Activated CD8-positive, alpha-beta memory T cell treated with anti-CD3 and anti-CD28 coated beads, Interleukin-2, amount 50 U/mL, for 1 hour (primary cell): ENCODE results near the gene FUOM.
"Not testable (repeated sequence)": the region's sequence is repeated elsewhere in the genome, so short reads cannot be mapped to it uniquely, and the experiment has no call there.

ENCODE experiments used
- DNase-seq: peaks from one replicate; pipeline ENCODE4 v3.0.0-alpha.2; 2020; ENCODE audit errors: extremely low read depth

Gene FUOM

GRCh38 chr10:133368153-133368552, 10.3 kb upstream of the FUOM start:
- no peak for DNase-seq

DNA sequence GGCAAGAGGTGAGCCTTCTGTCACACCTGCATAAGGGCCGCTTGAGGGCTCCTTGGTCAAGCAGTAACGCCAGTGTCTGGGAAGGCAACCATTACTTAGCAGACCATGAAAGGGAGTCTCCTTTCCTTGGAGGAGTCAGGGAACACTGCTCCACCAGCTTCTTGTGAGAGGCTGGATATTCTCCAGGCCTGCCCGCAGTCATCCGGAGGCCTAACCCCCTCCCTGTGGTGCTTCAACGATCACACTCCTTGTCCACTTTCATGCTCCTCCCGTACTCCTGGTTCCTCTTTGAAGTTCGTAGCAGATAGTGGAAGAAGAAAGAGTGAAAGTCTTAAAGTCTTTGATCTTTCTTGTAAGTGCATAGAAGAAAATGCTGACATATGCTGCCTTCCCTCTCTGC, 9.6 kb upstream of the FUOM start:
- not testable (repeated sequence) for DNase-seq

GRCh38 chr10:133366751-133367150, 8.9 kb upstream of the FUOM start:
- DNase-seq = no peak

GRCh38 chr10:133366130-133366478, 8.3 kb upstream of the FUOM start:
- DNase-seq = no peak

DNA sequence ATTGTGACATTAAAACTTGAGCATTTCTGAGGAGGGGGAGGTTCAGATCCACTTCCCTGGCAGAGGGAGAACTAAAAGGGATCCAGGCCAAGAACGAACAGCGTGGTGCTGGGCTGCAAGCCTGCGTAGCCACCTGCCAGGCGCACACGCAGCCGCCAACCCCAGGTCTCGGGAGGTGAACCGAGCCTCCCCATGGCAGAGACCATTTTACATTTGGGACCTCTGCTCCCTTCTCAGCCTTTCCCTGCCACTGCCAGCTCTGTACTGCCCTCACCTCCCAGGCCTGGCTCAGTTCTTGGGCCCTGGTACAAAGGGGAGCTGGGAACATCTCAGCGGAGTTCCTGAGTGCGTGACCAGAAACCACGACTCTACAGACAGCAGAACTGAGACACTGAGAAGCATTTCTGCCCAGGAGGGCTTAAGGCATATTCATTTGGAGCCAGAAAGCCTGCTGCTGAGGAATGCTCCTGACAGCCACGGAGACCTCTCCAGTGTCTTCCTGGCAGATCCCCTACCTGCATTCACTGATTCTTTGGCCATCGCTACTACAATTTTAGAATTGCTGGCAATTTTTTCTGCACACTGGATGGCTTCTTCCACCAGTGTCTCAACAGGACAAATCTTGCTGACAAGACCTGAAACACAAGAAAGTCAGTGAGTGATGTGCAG, 7.8 kb upstream of the FUOM start:
- DNase-seq = no peak

- no peak for DNase-seq
Observed at GRCh38 chr10:133364645-133365431, 7.0 kb upstream of the FUOM start.

DNA sequence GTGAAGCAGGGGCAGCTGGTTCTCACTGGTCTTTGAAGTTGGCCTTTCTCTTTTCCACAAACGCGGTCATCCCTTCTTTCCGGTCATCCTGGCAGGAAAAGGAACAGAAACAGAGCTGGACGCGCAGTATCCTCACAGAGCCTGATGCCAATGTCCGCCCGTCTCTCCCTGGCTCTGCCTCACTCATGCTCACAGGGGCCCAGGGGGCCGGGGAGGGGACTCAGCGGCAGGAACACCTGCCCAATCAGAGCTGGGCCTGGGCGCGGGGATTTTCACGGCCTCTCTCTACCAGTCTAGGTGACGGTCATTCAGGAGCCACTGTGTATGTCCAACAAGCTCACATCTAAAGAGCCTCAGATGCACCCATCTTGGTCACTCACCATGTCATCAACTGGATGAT, 5.0 kb upstream of the FUOM start:
- no peak for DNase-seq

DNA sequence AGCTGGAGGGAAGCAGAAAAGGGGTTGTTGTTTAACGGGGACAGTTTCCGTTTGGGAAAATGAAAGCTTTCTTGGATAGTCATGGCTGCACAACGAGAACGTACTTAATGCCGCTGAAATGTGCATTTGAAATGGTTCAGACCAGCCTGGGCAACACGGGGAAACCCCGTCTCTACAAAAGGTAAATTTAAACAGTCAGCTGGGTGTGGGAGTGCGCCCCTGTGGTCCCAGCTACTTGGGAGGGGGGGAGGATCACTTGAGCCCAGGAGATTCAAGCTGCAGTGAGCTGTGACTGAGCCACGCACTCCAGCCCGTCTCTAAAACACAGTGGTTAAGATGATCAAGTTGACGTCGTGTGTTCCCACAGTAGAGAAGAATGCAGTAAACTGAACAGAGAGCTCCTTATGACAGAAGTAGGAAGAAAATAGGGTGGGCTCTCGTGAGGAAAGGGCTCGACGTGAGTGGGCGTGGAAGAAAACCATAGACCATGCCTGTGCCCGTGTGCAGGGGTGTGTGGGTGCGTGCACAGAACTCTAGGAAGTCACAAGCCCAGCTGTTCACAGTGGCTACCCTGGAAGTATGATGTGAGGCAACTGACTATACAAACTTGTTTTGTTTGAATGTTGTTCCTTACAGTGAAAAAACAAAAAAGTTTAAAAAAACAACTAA, 4.1 kb upstream of the FUOM start:
- DNase-seq = no peak

DNA sequence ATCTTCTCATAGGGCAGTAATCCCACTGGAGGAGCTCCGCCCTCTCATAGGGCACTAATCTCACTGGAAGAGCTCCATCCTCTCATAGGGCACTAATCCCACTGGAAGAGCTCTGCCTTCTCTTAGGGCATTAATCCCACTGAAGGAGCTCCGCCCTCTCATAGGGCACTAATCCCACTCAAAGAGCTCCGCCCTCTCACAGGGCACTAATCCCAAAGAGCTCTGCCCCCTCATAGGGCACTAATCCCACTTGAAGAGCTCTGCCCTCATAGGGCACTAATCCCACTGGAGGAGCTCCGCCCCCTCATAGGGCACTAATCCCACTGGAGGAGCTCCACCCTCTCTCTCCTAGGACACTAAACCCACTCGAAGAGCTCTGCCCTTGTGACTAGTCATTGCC, 3.4 kb upstream of the FUOM start:
- no peak for DNase-seq

DNA sequence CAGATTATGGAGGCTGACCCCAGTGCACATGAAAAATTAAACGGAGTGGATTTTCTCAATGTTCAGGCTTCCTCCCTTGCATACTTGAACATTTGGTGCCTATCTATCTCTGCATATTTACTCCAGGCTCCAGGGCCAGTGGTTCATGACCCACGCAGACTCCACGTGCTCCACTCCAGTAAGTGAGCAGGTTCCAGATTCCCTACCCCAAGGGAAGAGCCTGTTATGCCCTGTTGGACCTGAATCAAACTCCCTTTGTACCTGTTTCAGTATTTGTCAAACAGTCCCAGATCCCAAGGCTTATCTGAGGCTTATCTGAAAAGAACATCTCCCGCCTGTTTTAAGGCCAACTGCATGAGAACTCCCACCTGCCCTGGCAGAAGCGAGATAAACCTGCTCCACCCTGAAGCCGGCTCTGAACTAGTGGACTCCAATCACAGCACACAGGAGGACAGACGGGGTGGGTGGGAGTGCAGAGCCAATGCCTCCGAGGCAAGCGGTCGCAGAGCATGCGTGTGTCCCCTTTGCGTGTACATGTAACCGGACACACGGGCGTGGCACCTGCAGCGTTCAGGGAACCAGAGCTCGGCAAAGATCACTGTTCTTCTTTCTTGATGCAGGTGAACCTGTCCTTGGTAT, 2.3 kb upstream of the FUOM start:
- no peak for DNase-seq

GRCh38 chr10:133359554-133359971, 1.7 kb upstream of the FUOM start:
- no peak for DNase-seq

GRCh38 chr10:133358925-133359310, 1.1 kb upstream of the FUOM start:
- no peak for DNase-seq

DNA sequence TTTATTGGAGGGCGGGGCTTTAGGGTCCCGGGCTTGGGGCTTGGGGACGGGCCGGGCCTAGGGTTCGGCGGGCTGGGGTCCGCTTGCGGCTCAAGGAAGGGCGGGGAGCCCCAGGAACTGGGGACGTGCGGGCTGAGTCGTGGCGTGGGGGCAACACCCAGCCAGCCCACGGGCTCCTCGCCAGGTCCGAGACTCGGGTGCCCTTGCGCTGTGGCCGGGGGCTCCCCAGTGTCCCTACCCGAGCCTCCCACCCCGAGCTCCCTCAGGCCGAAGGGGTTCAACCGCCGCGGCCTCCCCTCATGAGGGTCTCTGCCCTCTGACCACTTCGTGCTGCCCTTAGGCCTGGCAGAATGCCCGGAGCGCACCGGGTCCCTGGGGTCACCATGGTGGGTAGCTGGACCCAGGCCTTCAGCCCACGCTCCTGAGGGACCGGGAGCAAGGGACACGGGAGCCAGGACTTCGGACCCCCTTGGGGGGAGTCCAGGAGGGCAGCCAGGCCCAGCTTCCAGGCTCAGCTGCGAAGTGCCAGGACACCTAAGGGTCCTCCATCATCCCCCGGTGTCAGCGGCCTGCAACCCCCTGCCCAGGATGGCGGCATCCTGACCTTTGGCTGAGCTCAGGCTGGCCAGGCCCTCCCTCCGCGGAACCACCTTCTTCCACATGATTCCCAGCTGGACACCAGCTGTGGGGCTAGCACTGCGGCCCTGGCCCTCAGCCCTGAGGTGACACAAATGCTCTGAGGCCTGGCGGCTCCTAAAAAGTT, 524 bp upstream of the FUOM start:
- DNase-seq = no peak

DNA sequence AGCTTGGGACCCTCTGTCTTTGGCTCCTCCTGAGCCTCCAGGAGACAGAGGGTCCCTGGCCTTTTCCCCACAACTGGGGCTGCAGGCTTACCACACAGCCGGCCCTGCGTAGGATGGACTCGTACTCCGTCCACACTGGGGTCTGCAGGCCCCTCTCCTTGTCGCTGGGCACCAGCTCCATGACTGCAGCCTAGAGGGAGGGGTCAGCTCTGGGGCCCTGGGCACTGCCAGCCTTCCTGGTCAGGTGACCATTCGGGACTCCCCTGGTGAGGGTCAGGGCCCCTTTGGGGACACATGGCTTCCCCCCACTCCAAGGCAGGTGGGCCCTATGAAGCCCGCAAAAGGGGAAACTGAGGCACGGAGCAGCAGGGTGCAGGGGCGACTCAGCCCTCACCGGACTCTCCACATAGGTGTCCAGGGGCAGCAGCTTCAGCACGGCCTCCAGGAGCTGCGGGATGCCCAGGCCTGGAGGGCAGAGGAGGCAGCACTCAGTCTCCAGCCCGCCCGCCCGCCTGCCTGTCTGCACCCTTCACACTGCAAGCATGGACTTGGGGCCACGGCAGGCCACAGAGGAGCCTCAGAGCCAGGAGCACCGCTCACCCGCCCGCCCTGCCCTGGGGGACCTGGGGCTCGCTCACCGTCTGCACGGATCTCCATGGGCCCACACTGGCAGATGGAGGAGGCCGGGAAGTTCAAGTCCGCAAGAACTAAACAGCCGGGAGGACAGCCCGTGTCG, 1.1 kb downstream of the FUOM start:
- no peak for DNase-seq

GRCh38 chr10:133355991-133356390, 1.8 kb downstream of the FUOM start:
- DNase-seq = no peak

DNA sequence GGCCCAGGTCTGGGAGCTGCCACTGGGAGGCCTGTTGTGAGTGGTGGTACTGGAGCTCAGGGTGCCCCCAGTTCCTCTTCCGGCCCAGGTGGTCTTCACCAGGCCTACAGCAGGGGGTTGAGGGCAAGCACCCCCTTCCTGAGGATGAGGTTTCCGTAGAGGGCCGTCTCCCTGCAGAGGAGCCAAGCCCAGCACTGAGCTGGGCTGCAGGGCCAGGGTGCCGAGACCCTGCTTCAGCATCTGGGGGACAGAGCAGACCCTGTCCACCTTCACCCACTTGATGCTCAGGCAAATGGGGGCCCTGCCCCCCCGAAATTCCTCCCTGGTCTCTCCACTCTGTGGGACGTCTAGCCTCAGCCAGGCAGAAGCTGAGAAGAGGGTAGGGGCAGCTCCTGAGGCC, 2.6 kb downstream of the FUOM start:
- DNase-seq = no peak

DNA sequence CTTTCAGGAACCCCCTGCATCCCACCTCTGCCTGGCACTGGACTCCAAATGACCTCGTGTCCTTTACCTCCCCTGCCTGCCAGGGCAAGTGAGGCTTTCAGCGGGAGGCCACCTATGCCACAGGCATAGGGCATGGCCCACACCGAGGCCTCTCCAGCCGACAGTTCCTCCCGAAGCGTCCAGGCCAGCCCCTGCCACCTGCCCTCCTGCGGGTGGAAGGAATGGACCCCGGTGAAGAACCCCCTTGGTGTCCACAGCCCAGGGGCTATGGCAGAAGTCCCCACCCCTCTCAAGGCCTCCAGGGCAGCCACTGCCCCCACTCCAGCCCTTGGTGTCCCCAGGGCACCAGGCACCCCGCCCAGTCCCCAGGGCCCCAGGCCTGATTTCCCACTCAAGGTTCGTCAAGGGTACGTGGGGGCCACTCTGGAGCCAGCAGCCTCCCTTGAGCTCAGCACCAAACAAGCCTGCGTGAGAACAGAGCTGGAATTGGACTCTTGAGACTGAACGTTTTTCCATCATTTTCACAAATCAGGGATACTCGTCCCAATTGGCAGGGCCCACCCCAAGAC, 3.1 kb downstream of the FUOM start:
- no peak for DNase-seq

DNA sequence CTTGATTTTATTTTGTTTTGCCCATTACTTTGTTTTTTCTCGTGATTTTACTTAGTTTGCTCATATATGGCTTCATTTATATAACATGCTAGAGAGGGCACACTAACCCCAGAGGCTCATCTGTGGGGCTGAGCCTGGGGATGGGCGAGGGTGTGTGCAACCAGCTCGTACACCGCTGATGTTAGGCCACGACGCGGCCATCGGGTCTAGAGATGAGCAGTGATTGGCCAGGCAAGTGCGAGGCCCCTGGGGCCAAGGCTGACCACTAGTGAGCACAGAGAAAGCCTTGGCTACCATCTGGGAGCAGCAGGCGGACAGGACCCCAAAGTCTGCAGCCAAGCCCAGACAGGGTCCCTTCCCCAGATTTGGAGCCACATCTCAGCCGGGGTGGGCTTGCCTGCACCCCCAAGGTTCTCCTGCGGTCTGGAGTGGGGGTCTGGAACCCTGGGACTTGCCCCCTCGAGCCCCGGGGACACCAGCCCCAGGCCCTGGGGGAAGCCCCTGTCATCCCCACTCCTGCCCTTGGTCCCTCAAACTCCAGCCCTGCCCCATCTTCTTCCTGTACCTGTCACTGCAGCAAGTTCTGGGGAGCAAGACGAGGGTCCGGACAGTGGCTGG, 3.7 kb downstream of the FUOM start:
- no peak for DNase-seq

- no peak for DNase-seq
Observed at GRCh38 chr10:133353202-133353959, 4.4 kb downstream of the FUOM start.
